Measurements from ENCODE around the gene RTP5.
A peak's percentile ranks its signal among the peaks of the same experiment; 100 is the strongest.

The RTP5 gene

DNA sequence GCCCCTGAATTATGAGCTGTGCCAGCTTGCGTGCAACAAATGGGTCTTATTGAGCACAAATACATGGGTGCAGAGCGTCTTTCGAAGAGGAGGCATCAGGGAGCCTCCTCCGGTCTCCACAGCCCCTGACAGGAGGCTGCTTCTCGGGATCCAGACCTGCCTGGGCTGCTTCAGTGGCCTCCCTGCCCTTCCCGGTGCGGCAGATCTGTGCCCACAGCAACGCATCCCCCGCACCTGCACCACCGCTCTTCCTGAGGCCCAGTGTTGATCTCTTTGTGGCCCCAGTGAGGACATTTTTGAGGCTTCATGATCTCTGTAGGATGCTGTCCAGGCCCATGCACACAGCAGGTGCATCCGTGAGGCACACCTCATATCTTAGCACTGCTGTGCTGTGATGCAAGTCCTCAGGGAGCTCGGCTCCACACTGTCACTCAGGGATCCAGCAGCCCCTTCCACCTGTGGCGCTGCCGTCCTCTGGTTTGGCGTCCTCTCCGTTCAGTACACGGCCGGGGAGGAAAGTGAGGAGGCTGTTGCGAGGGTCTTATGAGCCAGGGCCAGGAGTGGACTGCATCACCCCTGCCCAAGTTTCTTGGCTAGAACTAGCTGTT is 17.4 kb downstream of the RTP5 start:
- DNase-seq (no peak), ATAC-seq (replicated peaks) (no peak)
- H3K9me3 Mint-ChIP-seq = no peaks in the 10 kb centered on the region
- H3K27me3 Mint-ChIP-seq = no peaks in the 10 kb centered on the region
- H3K27ac Mint-ChIP-seq = no peak overlapping the region
- H3K4me1 Mint-ChIP-seq (ENCODE audit: low read depth in 2 of 2) = peaks cover 18 to 29% of the 10 kb centered on the region in 2 donors
- H3K4me3 Mint-ChIP-seq = no peak overlapping the region
- H3K36me3 Mint-ChIP-seq (ENCODE audit: insufficient read depth) = peaks cover 29% of the 10 kb centered on the region

DNA sequence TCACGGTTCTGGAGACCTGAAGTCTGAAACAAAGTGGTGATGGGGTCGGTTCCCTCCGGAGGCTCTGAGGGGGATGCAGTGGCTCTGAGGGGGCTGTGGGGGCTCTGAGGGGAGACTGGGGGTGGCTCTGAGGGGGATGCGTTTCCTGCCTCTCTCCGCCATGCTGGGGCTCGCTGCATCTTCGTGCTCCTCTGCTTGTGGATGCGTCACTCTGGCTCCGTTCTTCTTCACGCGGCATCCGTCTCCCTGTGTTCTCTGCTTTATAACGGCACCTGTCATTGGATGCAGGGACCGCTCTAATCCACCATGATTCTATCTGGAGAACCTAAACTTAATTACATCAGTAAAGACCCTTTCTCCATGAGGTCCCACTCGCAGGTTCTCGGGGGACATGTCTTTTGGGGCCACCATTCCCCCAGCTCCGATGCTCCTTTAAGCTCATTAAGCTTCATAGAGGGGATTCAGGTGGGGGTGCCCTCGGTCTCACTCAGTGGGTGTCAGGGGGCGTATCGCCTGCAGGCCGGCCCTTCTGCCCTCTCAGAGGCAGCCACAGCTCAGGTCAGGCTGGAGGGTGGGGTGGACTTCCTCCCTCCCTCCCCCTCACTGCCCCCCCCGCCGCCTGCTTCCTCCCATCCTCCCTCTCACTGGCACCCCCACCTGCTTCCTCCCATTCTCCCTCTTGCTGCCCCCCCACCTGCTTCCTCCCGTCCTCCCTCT is 18.4 kb downstream of the RTP5 start:
- H3K27ac Mint-ChIP-seq = peak overlapping the region; percentile 66 to 82
- H3K27me3 Mint-ChIP-seq = no peaks in the 10 kb centered on the region
- H3K36me3 Mint-ChIP-seq (ENCODE audit: insufficient read depth) = peaks cover 24% of the 10 kb centered on the region
- H3K4me1 Mint-ChIP-seq (ENCODE audit: low read depth in 2 of 2) = peaks cover 13 to 22% of the 10 kb centered on the region in 2 donors
- DNase-seq = no peak
- no peaks in the 10 kb centered on the region for H3K9me3 Mint-ChIP-seq
- H3K4me3 Mint-ChIP-seq = peak overlapping the region in 1 of 2 donors; percentile 37
- no peak for ATAC-seq (replicated peaks)

DNA sequence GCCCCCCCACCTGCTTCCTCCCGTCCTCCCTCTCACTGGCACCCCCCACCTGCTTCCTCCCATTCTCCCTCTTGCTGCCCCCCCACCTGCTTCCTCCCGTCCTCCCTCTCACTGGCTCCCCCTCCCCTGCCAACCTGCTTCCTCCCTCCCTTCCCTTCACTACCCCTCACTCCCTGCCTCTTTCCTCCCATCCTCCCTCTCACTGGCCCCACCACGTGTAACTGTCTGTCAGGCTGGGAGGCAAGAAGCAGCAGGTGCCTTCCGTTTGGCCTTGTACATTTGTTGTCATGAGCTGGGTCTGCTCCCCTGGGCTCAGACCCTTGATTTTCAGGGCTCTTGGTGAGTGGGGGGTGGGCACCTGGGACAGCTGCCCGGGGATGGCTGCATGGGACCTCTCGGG is 19.1 kb downstream of the RTP5 start:
- peak overlapping the region; percentile 23 to 65 for H3K4me3 Mint-ChIP-seq
- H3K36me3 Mint-ChIP-seq (ENCODE audit: insufficient read depth) = peaks cover 19% of the 10 kb centered on the region
- ATAC-seq (replicated peaks) = no peak

DNA sequence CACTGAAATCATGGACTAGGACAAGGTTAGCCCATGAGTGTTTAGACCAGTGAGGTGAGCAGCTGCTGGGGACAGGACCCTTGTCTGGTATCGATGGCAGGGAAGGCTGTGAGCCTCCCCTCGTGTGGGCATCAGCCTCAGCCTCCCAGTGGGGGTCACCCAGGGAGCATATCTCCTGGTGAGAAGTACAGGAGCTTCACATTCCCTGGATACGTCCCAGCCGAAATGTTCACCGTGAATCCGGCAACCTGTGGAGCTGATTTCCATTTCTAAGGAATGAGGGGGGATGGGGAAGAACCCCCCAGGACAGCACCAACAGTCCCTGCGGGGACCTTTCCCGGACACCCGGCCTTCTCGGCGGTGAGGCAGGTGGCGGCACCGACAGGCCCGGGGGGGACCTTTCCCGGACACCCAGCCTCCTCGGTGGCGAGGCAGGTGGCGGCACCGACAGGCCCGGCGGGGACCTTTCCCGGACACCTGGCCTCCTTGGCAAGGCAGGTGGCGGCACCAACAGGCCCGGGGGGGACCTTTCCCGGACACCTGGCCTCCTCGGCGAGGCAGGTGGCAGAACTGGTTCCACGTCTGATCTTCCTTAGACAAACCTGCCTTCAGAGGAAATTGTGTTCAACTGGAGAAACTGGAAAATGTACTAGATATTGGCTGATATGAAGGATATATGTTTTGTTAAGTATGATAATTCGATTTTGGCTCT is 21.2 kb downstream of the RTP5 start:
- no peak for ATAC-seq (replicated peaks)
- Mint-ChIP-seq H3K27me3 (no peaks in the 10 kb centered on the region), H3K4me3 (no peak overlapping the region)

More for the DNA sequence above, 19.1 kb downstream of the RTP5 start:
- Mint-ChIP-seq H3K4me1 (ENCODE audit: low read depth in 2 of 2) (peaks cover 13 to 22% of the 10 kb centered on the region in 2 donors), H3K27me3 (no peaks in the 10 kb centered on the region), H3K27ac (no peak overlapping the region), H3K9me3 (no peaks in the 10 kb centered on the region)
- DNase-seq = no peak

DNA sequence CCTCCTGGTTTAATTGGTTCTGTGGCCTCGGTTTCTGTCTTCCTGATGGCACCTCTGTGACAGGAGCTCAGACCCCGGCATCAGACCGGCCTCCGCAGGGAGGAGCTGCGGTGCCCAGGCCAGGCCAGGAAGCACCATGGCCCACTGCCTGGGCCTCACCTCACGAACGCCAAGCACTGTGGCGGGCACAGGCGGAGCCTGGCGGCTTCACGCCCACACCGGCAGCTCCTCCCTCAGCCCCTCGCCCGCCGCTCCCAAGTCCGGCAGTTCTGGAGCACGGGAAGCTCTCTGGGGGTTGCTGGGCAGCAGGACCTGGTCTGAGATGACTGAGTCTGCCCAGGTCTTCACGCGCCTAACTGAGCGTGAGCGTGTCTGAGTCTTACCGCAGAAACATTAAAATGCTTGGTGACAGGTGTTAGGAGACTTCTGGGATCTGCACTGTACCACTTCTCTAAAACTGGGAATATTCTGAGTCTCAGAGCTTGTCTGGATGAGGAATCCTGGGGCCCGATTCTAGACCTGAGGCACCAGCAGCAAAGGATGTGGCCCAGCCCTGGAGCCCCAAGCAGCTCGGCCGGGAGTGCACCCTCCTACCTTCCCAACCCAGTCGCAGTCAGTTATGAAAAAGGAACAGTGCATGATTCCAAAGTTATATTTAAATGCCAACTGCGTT is 21.9 kb downstream of the RTP5 start:
- DNase-seq (no peak), ATAC-seq (replicated peaks) (no peak)
- Mint-ChIP-seq H3K4me1 (ENCODE audit: low read depth in 2 of 2) (peaks cover 12 to 19% of the 10 kb centered on the region in 2 donors), H3K9me3 (no peaks in the 10 kb centered on the region), H3K27ac (no peak overlapping the region), H3K36me3 (ENCODE audit: insufficient read depth) (peaks cover 18% of the 10 kb centered on the region), H3K4me3 (no peak overlapping the region), H3K27me3 (no peaks in the 10 kb centered on the region)

More for the DNA sequence above, 21.2 kb downstream of the RTP5 start:
- DNase-seq = no peak
- peaks cover 15 to 22% of the 10 kb centered on the region in 2 donors for H3K4me1 Mint-ChIP-seq (ENCODE audit: low read depth in 2 of 2)
- H3K36me3 Mint-ChIP-seq (ENCODE audit: insufficient read depth) = peaks cover 11% of the 10 kb centered on the region
- no peaks in the 10 kb centered on the region for H3K9me3 Mint-ChIP-seq
- no peak overlapping the region for H3K27ac Mint-ChIP-seq

DNA sequence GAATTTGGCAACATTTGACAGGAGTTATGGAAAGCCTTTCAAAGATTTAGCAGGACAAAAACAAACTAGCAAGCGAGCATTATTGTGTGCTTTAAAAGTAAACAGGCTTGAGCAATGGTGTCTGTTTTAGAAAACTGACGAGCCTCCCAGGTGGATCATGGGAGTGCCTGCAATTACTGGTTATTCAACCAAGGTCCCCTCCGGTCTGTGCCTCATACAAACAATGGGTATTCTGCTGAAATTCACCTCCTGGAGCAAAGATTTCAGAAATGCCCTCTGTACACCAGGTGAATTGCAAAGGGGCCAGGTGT is 22.4 kb downstream of the RTP5 start:
- DNase-seq (no peak), ATAC-seq (replicated peaks) (no peak)
- H3K36me3 Mint-ChIP-seq (ENCODE audit: insufficient read depth) = peaks cover 22% of the 10 kb centered on the region
- no peak overlapping the region for H3K4me3 Mint-ChIP-seq
- H3K27ac Mint-ChIP-seq = no peak overlapping the region
- peaks cover 12 to 15% of the 10 kb centered on the region in 2 donors for H3K4me1 Mint-ChIP-seq (ENCODE audit: low read depth in 2 of 2)
- H3K9me3 Mint-ChIP-seq = no peaks in the 10 kb centered on the region
- H3K27me3 Mint-ChIP-seq = no peaks in the 10 kb centered on the region

DNA sequence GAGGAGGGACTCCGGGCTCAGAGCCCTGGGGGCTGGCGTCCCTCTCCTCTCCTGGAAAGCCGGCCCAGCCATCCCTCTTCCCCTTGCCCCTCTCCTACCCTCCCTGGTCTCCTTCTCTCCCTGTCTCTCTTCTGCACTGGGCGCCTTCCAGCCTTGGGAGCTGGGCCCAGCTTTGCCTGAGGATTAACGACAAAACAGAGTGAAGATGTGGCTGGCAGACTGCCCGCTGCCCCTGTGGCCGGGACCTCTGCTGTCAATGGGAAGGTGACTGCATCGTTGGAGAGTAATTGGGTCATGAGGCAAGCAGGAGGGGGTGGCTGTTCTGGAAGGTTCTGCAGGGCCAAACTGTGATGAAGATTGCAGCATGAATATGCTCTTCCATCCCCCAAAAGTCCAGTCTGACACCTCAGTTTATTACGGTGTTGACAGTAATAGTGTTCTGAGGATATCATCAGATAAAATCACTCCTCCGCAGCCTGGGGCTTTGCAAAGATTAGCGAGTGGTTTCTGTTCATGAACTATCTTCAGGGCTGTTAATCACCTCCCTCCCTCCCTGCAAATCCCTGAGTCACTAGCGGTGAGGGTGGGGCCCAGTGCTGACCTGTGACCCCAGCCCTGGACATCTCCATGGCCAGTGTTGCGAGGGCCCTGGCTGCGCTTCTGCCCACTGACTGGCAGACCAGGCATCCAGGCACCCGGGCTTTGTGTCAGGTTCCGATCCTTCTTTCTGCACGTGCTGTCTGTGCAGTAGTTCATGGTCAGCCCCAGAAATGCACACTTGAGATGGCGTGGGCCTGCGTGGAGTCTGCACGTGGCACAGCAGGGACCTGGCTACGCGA is 23.0 kb downstream of the RTP5 start:
- no peak for ATAC-seq (replicated peaks)
- H3K36me3 Mint-ChIP-seq (ENCODE audit: insufficient read depth) = peaks cover 28% of the 10 kb centered on the region
- no peak overlapping the region for H3K4me3 Mint-ChIP-seq
- no peak overlapping the region for H3K27ac Mint-ChIP-seq
- DNase-seq = no peak
- no peaks in the 10 kb centered on the region for H3K27me3 Mint-ChIP-seq
- H3K4me1 Mint-ChIP-seq (ENCODE audit: low read depth in 2 of 2) = peaks cover 11 to 13% of the 10 kb centered on the region in 2 donors
- H3K9me3 Mint-ChIP-seq = no peaks in the 10 kb centered on the region

DNA sequence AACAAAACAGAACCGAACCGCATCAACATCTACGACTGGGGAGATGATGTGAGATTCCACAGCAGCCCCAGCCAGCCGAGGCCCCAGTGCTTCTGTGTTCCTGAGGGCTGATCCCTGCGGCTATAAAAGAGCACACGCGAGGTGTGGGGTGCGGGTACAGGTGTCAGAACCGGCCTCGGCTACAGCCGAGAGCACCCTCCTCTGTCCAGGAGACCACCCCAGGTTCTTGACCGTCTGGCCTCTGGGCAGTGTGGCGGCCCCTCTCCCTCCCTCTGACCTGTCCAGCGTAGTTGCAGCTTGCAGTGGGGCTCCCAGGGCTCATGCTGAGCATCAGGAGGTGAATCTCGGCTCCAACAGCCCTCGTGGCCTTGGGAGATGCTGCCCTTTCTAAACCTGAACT is 23.7 kb downstream of the RTP5 start:
- Mint-ChIP-seq H3K27ac (no peak overlapping the region), H3K36me3 (ENCODE audit: insufficient read depth) (peaks cover 34% of the 10 kb centered on the region), H3K4me3 (no peak overlapping the region), H3K4me1 (ENCODE audit: low read depth in 2 of 2) (peaks cover 7 to 8% of the 10 kb centered on the region in 2 donors), H3K27me3 (no peaks in the 10 kb centered on the region), H3K9me3 (no peaks in the 10 kb centered on the region)
- DNase-seq = no peak
- ATAC-seq (replicated peaks) = no peak

DNA sequence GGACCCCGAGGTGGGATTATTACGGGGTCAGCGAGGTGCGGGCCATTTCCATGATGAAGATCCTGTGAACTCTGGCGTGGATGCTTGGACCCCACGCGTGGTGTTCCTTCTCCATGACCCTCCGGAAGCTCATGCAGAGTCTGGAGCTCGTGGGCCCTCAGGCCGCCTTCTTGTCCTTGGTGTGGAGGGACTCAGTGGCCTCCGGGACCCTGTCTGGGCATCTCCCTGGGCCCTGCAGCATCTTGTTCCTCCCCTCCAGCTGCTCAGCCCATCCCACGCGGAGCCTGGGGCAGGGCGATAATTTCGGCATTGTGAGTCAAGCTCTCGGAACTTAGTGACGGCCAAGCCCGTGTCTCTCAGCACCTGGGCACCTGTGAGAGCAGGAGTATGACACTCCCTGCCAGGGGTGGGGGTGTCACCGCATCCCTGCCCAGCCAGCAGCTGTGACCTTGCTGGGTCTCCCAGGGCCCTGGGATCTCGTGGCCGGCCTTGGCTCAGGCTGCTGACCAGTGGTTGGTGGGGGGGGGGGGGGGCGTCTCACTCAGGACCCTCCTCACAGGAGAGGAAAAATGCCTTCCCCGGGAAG is 24.6 kb downstream of the RTP5 start:
- Mint-ChIP-seq H3K9me3 (no peaks in the 10 kb centered on the region), H3K27ac (no peak overlapping the region), H3K4me1 (ENCODE audit: low read depth in 2 of 2) (peaks cover 2 to 7% of the 10 kb centered on the region in 2 donors), H3K27me3 (no peaks in the 10 kb centered on the region), H3K36me3 (ENCODE audit: insufficient read depth) (peaks cover 34% of the 10 kb centered on the region), H3K4me3 (no peak overlapping the region)
- ATAC-seq (replicated peaks) = no peak
- DNase-seq = no peak

DNA sequence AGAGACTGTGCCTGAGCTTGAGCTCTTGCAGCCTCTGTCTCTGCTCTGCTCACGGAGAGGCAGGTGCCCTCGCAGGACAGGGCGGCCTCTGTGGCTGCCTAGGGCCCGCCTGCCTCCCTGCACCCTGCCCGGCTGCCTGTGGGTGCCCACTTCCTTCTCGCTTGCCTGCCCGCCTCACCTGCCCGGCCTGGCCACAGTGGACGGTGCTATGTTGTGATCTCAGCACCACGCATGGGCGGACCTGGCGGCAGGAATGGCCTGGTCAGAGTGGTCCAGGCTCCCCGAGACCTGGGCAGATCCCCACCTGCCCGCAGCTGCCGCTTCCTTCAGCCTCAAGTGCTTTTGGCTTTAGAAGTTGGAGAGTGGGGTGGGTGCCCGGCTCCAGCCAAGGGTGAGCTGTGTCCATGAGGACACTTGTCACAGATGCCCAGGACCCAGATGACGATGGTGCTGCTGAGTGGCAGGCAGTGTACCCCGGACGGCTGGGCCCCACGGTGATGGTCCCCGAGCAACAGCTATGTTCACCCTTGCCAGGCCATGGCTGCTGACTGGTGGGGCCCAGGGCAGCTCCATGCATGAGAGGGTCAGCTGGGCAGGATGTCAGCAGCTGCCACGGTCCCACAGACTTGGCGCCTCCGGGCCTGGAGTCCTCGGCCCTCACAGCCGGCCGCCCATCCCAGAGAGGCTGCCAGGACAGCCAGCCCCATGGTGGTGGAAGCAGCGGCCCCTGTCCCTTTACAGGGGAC is 25.3 kb downstream of the RTP5 start:
- Mint-ChIP-seq H3K36me3 (ENCODE audit: insufficient read depth) (peaks cover 34% of the 10 kb centered on the region), H3K4me3 (no peak overlapping the region), H3K9me3 (no peaks in the 10 kb centered on the region), H3K4me1 (ENCODE audit: low read depth in 2 of 2) (peaks cover 0 to 6% of the 10 kb centered on the region in 2 donors), H3K27ac (no peak overlapping the region), H3K27me3 (no peaks in the 10 kb centered on the region)
- ATAC-seq (replicated peaks) = no peak
- DNase-seq = no peak

DNA sequence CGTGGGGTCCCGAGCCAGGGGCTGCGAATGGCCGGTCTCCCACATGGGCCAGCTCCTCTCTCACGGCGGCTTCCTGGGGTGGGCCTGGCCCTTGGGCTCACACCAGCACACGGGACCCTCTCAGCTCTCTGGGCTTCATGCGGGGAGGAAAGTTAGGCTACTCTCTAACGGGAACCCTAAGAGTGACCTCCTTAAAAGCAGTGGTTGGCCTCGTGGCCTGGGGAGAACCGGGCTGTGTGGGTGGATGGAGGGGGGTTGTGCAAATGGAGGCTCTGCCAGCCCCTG is 25.8 kb downstream of the RTP5 start:
- no peak for ATAC-seq (replicated peaks)
- Mint-ChIP-seq H3K9me3 (no peaks in the 10 kb centered on the region), H3K27me3 (no peaks in the 10 kb centered on the region), H3K27ac (peak overlapping the region; percentile 75 to 94), H3K4me3 (peak overlapping the region in 1 of 2 donors; percentile 17), H3K4me1 (ENCODE audit: low read depth in 2 of 2) (peaks cover 0 to 6% of the 10 kb centered on the region in 2 donors), H3K36me3 (ENCODE audit: insufficient read depth) (peaks cover 30% of the 10 kb centered on the region)
- no peak for DNase-seq
